ENCODE results near the gene CEBPA. TPM values are rescaled to one million over a fixed set of nuclear protein-coding genes. Genes with fewer than 3 reads are reported as not detected.

Gene CEBPA
- total and polyA plus RNA-seq, 2 experiments from 2014 or later, result 0.50 to 2.6 TPM

- ATAC-seq (no peak), DNase-seq (ENCODE audit: low spot score) (no peak)
- H3K27me3 ChIP-seq (ENCODE audit: insufficient read depth), result no peaks in the 10 kb centered on the region
- Mint-ChIP-seq H3K27me3 (ENCODE audit: insufficient read depth, low read depth, poor library complexity) (peaks cover 3% of the 10 kb centered on the region), H3K4me1 (no peaks in the 10 kb centered on the region), H3K36me3 (ENCODE audit: low read depth) (peaks cover 9% of the 10 kb centered on the region; the same call in 2 of the 3 replicates), H3K4me3 (no peak overlapping the region), H3K27ac (no peak overlapping the region), H3K9me3 (peaks cover 13% of the 10 kb centered on the region; the same call in 2 of the 3 replicates)
- no peak overlapping the region for H3K27ac ChIP-seq (ENCODE audit: low read depth)
- no peaks in the 10 kb centered on the region for H4K20me1 ChIP-seq (replicated peaks; ENCODE audit: insufficient read depth)
- H3F3A ChIP-seq (replicated peaks; ENCODE audit: low read depth), result no peaks in the 10 kb centered on the region
- TF ChIP-seq EZH2phosphoT487 (IDR thresholded peaks at IDR 0.05; ENCODE audit: unreplicated experiment) (no peak), CTCF (conservative IDR thresholded peaks at IDR 0.05; ENCODE audit: low read depth in 2 of 2) (no peak), POLR2AphosphoS5 (IDR thresholded peaks at IDR 0.05; ENCODE audit: low read depth) (no peak), STAT1 (IDR thresholded peaks at IDR 0.05; ENCODE audit: unreplicated experiment) (no peak), ETS1 (IDR thresholded peaks at IDR 0.05) (no peak), CREB1 (CRISPR knock-in tag; IDR thresholded peaks at IDR 0.05; ENCODE audit: low read depth) (no peak), JUNB (IDR thresholded peaks at IDR 0.05; ENCODE audit: unreplicated experiment) (no peak), NANOG (IDR thresholded peaks at IDR 0.05; ENCODE audit: borderline replicate concordance) (no peak), ZNF331 (CRISPR knock-in tag; IDR thresholded peaks at IDR 0.05; ENCODE audit: low read depth) (no peak), REST (IDR thresholded peaks at IDR 0.05; ENCODE audit: unreplicated experiment) (no peak), ZNF114 (CRISPR knock-in tag; IDR thresholded peaks at IDR 0.05) (no peak), EZH2 (IDR thresholded peaks at IDR 0.05; ENCODE audit: low read depth, unreplicated experiment) (no peak)
- TF ChIP-seq, protein P1, sequence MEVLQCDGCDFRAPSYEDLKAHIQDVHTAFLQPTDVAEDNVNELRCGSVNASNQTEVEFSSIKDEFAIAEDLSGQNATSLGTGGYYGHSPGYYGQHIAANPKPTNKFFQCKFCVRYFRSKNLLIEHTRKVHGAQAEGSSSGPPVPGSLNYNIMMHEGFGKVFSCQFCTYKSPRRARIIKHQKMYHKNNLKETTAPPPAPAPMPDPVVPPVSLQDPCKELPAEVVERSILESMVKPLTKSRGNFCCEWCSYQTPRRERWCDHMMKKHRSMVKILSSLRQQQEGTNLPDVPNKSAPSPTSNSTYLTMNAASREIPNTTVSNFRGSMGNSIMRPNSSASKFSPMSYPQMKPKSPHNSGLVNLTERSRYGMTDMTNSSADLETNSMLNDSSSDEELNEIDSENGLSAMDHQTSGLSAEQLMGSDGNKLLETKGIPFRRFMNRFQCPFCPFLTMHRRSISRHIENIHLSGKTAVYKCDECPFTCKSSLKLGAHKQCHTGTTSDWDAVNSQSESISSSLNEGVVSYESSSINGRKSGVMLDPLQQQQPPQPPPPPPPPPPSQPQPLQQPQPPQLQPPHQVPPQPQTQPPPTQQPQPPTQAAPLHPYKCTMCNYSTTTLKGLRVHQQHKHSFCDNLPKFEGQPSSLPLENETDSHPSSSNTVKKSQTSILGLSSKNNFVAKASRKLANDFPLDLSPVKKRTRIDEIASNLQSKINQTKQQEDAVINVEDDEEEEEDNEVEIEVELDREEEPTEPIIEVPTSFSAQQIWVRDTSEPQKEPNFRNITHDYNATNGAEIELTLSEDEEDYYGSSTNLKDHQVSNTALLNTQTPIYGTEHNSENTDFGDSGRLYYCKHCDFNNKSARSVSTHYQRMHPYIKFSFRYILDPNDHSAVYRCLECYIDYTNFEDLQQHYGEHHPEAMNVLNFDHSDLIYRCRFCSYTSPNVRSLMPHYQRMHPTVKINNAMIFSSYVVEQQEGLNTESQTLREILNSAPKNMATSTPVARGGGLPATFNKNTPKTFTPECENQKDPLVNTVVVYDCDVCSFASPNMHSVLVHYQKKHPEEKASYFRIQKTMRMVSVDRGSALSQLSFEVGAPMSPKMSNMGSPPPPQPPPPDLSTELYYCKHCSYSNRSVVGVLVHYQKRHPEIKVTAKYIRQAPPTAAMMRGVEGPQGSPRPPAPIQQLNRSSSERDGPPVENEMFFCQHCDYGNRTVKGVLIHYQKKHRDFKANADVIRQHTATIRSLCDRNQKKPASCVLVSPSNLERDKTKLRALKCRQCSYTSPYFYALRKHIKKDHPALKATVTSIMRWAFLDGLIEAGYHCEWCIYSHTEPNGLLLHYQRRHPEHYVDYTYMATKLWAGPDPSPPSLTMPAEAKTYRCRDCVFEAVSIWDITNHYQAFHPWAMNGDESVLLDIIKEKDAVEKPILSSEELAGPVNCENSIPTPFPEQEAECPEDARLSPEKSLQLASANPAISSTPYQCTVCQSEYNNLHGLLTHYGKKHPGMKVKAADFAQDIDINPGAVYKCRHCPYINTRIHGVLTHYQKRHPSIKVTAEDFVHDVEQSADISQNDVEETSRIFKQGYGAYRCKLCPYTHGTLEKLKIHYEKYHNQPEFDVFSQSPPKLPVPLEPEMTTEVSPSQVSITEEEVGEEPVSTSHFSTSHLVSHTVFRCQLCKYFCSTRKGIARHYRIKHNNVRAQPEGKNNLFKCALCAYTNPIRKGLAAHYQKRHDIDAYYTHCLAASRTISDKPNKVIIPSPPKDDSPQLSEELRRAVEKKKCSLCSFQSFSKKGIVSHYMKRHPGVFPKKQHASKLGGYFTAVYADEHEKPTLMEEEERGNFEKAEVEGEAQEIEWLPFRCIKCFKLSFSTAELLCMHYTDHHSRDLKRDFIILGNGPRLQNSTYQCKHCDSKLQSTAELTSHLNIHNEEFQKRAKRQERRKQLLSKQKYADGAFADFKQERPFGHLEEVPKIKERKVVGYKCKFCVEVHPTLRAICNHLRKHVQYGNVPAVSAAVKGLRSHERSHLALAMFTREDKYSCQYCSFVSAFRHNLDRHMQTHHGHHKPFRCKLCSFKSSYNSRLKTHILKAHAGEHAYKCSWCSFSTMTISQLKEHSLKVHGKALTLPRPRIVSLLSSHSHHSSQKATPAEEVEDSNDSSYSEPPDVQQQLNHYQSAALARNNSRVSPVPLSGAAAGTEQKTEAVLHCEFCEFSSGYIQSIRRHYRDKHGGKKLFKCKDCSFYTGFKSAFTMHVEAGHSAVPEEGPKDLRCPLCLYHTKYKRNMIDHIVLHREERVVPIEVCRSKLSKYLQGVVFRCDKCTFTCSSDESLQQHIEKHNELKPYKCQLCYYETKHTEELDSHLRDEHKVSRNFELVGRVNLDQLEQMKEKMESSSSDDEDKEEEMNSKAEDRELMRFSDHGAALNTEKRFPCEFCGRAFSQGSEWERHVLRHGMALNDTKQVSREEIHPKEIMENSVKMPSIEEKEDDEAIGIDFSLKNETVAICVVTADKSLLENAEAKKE (CRISPR knock-in tag; IDR thresholded peaks at IDR 0.05), result no peak
- no peaks in the 10 kb centered on the region for H3K36me3 ChIP-seq (ENCODE audit: insufficient read depth)
- H2AFZ ChIP-seq, result no peak overlapping the region
- H3K4me1 ChIP-seq (ENCODE audit: insufficient read depth), result no peaks in the 10 kb centered on the region
- no peaks in the 10 kb centered on the region for H3K79me2 ChIP-seq (replicated peaks; ENCODE audit: insufficient read depth)
- no peak overlapping the region for H3K4me2 ChIP-seq
- no peaks in the 10 kb centered on the region for H3K9me2 ChIP-seq (ENCODE audit: insufficient read depth)
- no peak overlapping the region for H3K4me3 ChIP-seq
Observed at GRCh38 chr19:33316541-33317264, 14.4 kb upstream of the CEBPA start.

Measured in GM23338 (cell line).